ENCODE data around the gene TAF15. TPM values are rescaled to one million over a fixed set of nuclear protein-coding genes. Genes with fewer than 3 reads are reported as not detected.

TAF15 gene
- polyA plus RNA-seq, 1 donor from 2014 or later = 45.8 TPM

GRCh38 chr17:35849469-35850348 is 40.4 kb downstream of the TAF15 start:
- Histone ChIP-seq H4K20me1 (ENCODE audit: insufficient read depth) (no peaks in the 10 kb centered on the region), H3K36me3 (ENCODE audit: insufficient read depth, low read length) (no peaks in the 10 kb centered on the region), H3K9me2 (ENCODE audit: insufficient read depth, low read length) (no peaks in the 10 kb centered on the region), H3K4me2 (ENCODE audit: low read length) (no peak overlapping the region), H2AFZ (ENCODE audit: low read depth, low read length) (no peak overlapping the region), H3K4me3 (ENCODE audit: low read length) (no peak overlapping the region), H3K9ac (ENCODE audit: low read length) (no peak overlapping the region), H3K27ac (ENCODE audit: low read length) (no peak overlapping the region), H3K79me2 (replicated peaks; ENCODE audit: insufficient read depth, low read length) (no peaks in the 10 kb centered on the region), H3F3A (ENCODE audit: insufficient read depth, low read length, poor library complexity, severe bottlenecking) (no peaks in the 10 kb centered on the region), H3K27me3 (ENCODE audit: insufficient read depth, low read depth, low read length) (no peaks in the 10 kb centered on the region), H3K9me3 (ENCODE audit: low read length) (no peaks in the 10 kb centered on the region)
- TF ChIP-seq EP300 (conservative IDR thresholded peaks at IDR 0.05; ENCODE audit: poor library complexity, severe bottlenecking) (no peak), SMC3 (conservative IDR thresholded peaks at IDR 0.05; ENCODE audit: poor library complexity) (no peak), RAD21 (conservative IDR thresholded peaks at IDR 0.05) (peak; percentile 42)
- TF ChIP-seq, protein P1, sequence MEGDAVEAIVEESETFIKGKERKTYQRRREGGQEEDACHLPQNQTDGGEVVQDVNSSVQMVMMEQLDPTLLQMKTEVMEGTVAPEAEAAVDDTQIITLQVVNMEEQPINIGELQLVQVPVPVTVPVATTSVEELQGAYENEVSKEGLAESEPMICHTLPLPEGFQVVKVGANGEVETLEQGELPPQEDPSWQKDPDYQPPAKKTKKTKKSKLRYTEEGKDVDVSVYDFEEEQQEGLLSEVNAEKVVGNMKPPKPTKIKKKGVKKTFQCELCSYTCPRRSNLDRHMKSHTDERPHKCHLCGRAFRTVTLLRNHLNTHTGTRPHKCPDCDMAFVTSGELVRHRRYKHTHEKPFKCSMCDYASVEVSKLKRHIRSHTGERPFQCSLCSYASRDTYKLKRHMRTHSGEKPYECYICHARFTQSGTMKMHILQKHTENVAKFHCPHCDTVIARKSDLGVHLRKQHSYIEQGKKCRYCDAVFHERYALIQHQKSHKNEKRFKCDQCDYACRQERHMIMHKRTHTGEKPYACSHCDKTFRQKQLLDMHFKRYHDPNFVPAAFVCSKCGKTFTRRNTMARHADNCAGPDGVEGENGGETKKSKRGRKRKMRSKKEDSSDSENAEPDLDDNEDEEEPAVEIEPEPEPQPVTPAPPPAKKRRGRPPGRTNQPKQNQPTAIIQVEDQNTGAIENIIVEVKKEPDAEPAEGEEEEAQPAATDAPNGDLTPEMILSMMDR (IDR thresholded peaks at IDR 0.05; ENCODE audit: poor library complexity, severe bottlenecking) = peak; percentile 66

GRCh38 chr17:35855965-35856364 is 46.7 kb downstream of the TAF15 start:
- Histone ChIP-seq H3K9me2 (ENCODE audit: insufficient read depth, low read length) (no peaks in the 10 kb centered on the region), H3K9ac (ENCODE audit: low read length) (no peak overlapping the region)
- TF ChIP-seq EZH2 (IDR thresholded peaks at IDR 0.05; ENCODE audit: borderline replicate concordance, insufficient read depth, low read length, poor library complexity, severe bottlenecking) = no peak
- TF ChIP-seq EP300 (conservative IDR thresholded peaks at IDR 0.05; ENCODE audit: poor library complexity, severe bottlenecking) = no peak

GRCh38 chr17:35856603-35857002 is 47.3 kb downstream of the TAF15 start:
- Histone ChIP-seq H3F3A (ENCODE audit: insufficient read depth, low read length, poor library complexity, severe bottlenecking) (no peaks in the 10 kb centered on the region), H3K27me3 (ENCODE audit: insufficient read depth, low read depth, low read length) (no peaks in the 10 kb centered on the region), H3K9me2 (ENCODE audit: insufficient read depth, low read length) (no peaks in the 10 kb centered on the region), H3K9me3 (ENCODE audit: low read length) (no peaks in the 10 kb centered on the region), H3K4me2 (ENCODE audit: low read length) (no peak overlapping the region), H3K9ac (ENCODE audit: low read length) (no peak overlapping the region), H3K36me3 (ENCODE audit: insufficient read depth, low read length) (no peaks in the 10 kb centered on the region), H3K27ac (ENCODE audit: low read length) (no peak overlapping the region), H2AFZ (ENCODE audit: low read depth, low read length) (no peak overlapping the region), H3K79me2 (replicated peaks; ENCODE audit: insufficient read depth, low read length) (no peaks in the 10 kb centered on the region), H4K20me1 (ENCODE audit: insufficient read depth) (no peaks in the 10 kb centered on the region), H3K4me3 (ENCODE audit: low read length) (no peak overlapping the region)
- no peak for TF ChIP-seq SMC3 (conservative IDR thresholded peaks at IDR 0.05; ENCODE audit: poor library complexity)
- no peak for TF ChIP-seq TAF1 (IDR thresholded peaks at IDR 0.05; ENCODE audit: low read depth)
- TF ChIP-seq, protein P2, sequence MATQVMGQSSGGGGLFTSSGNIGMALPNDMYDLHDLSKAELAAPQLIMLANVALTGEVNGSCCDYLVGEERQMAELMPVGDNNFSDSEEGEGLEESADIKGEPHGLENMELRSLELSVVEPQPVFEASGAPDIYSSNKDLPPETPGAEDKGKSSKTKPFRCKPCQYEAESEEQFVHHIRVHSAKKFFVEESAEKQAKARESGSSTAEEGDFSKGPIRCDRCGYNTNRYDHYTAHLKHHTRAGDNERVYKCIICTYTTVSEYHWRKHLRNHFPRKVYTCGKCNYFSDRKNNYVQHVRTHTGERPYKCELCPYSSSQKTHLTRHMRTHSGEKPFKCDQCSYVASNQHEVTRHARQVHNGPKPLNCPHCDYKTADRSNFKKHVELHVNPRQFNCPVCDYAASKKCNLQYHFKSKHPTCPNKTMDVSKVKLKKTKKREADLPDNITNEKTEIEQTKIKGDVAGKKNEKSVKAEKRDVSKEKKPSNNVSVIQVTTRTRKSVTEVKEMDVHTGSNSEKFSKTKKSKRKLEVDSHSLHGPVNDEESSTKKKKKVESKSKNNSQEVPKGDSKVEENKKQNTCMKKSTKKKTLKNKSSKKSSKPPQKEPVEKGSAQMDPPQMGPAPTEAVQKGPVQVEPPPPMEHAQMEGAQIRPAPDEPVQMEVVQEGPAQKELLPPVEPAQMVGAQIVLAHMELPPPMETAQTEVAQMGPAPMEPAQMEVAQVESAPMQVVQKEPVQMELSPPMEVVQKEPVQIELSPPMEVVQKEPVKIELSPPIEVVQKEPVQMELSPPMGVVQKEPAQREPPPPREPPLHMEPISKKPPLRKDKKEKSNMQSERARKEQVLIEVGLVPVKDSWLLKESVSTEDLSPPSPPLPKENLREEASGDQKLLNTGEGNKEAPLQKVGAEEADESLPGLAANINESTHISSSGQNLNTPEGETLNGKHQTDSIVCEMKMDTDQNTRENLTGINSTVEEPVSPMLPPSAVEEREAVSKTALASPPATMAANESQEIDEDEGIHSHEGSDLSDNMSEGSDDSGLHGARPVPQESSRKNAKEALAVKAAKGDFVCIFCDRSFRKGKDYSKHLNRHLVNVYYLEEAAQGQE (IDR thresholded peaks at IDR 0.05; ENCODE audit: borderline replicate concordance) = no peak
- no peak for TF ChIP-seq EP300 (conservative IDR thresholded peaks at IDR 0.05; ENCODE audit: poor library complexity, severe bottlenecking)
- TF ChIP-seq MXI1 (conservative IDR thresholded peaks at IDR 0.05; ENCODE audit: poor library complexity, severe bottlenecking) = no peak
- TF ChIP-seq EZH2 (IDR thresholded peaks at IDR 0.05; ENCODE audit: borderline replicate concordance, insufficient read depth, low read length, poor library complexity, severe bottlenecking) = no peak

More at GRCh38 chr17:35855965-35856364, 46.7 kb downstream of the TAF15 start:
- Histone ChIP-seq H4K20me1 (ENCODE audit: insufficient read depth) (no peaks in the 10 kb centered on the region), H2AFZ (ENCODE audit: low read depth, low read length) (no peak overlapping the region), H3K79me2 (replicated peaks; ENCODE audit: insufficient read depth, low read length) (no peaks in the 10 kb centered on the region), H3F3A (ENCODE audit: insufficient read depth, low read length, poor library complexity, severe bottlenecking) (no peaks in the 10 kb centered on the region), H3K36me3 (ENCODE audit: insufficient read depth, low read length) (no peaks in the 10 kb centered on the region), H3K4me2 (ENCODE audit: low read length) (no peak overlapping the region), H3K27ac (ENCODE audit: low read length) (no peak overlapping the region), H3K9me3 (ENCODE audit: low read length) (no peaks in the 10 kb centered on the region), H3K4me3 (ENCODE audit: low read length) (no peak overlapping the region), H3K27me3 (ENCODE audit: insufficient read depth, low read depth, low read length) (no peaks in the 10 kb centered on the region)
